KMS-11 (cell line): Measurements from ENCODE around the gene KCNA1.
"Not testable (repeated sequence)": the region's sequence is repeated elsewhere in the genome, so short reads cannot be mapped to it uniquely, and the experiment has no call there.

ENCODE experiments used
- H2AFZ ChIP-seq: fragments of 200-600 bp; sonication (generic); 2 replicates; pipeline ENCODE4 v1.6.1; 2016; ENCODE audit warnings: antibody characterized with exemption, mixed run types, low read depth
- H3K27ac ChIP-seq: fragments of 200-600 bp; sonication (generic); 2 replicates; pipeline ENCODE4 v1.6.1; 2016; ENCODE audit warnings: mild to moderate bottlenecking, mixed run types
- H3K27me3 ChIP-seq: fragments of 200-600 bp; sonication (generic); 2 replicates; pipeline ENCODE4 v1.6.1; 2017; ENCODE audit warnings: mild to moderate bottlenecking, low read depth, mixed run types, moderate library complexity; ENCODE audit not compliant: insufficient read depth
- H3K36me3 ChIP-seq: fragments of 200-600 bp; sonication (generic); 2 replicates; pipeline ENCODE4 v1.6.1; 2017; ENCODE audit warnings: mild to moderate bottlenecking, mixed run types; ENCODE audit not compliant: insufficient read depth
- H3K4me1 ChIP-seq: fragments of 200-600 bp; sonication (generic); 2 replicates; pipeline ENCODE4 v1.6.1; 2016; ENCODE audit warnings: mild to moderate bottlenecking, low read depth, mixed run types; ENCODE audit not compliant: poor library complexity, severe bottlenecking
- H3K4me2 ChIP-seq: fragments of 200-600 bp; sonication (generic); 2 replicates; pipeline ENCODE4 v1.7.0; 2016; ENCODE audit warnings: mild to moderate bottlenecking, mixed run types
- H3K4me3 ChIP-seq: fragments of 200-600 bp; sonication (generic); IDR thresholded peaks from 2 replicates; pipeline ENCODE4 v1.6.1; 2017; ENCODE audit warnings: low read depth, low read length, mixed read lengths; ENCODE audit not compliant: insufficient read depth
- H3K79me2 ChIP-seq: fragments of 200-600 bp; sonication (generic); 2 replicates; pipeline ENCODE4 v1.6.1; 2016; ENCODE audit warnings: low read depth, mixed run types; ENCODE audit not compliant: insufficient read depth
- H3K9ac ChIP-seq: fragments of 200-600 bp; sonication (generic); 2 replicates; pipeline ENCODE4 v1.6.1; 2016; ENCODE audit warnings: mild to moderate bottlenecking, mixed run types
- H4K20me1 ChIP-seq: fragments of 200-600 bp; sonication (generic); 2 replicates; pipeline ENCODE4 v1.6.1; 2016; ENCODE audit warnings: mild to moderate bottlenecking, mixed run types; ENCODE audit not compliant: insufficient read depth
- TF ChIP-seq, protein P1 (sequence below): fragments of 200-600 bp; sonication (generic); conservative IDR thresholded peaks from 2 replicates; pipeline ENCODE4 v1.6.1; 2017; ENCODE audit warnings: low read depth, mild to moderate bottlenecking, antibody characterized with exemption, low read length, moderate library complexity, mixed read lengths

The KCNA1 gene

DNA sequence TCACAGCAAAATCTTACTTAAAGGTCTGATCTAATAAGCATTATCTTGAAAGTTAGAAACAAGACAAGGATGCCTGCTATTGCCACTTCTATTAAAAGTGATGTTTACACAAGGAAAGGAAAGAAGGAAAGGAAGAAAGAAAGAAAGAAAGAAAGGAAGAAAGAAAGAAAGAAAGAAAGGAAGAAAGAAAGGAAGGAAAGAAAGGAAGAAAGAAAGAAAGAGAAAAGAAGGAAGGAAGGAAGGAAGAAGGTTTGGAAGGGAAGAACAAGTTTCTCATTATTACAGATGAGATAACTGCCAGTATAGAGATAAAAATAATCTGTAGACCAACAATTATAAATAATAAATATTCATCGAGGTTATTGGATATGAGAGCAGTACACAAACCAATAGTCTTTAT lies 35.8 kb upstream of the KCNA1 start:
- Histone ChIP-seq H2AFZ (no peak overlapping the region), H3K79me2 (no peaks in the 10 kb centered on the region), H4K20me1 (no peaks in the 10 kb centered on the region), H3K27me3 (no peaks in the 10 kb centered on the region), H3K27ac (no peak overlapping the region), H3K4me3 (no peak overlapping the region), H3K4me2 (no peak overlapping the region), H3K9ac (no peak overlapping the region), H3K4me1 (no peaks in the 10 kb centered on the region), H3K36me3 (no peaks in the 10 kb centered on the region)
- TF ChIP-seq, protein P1, sequence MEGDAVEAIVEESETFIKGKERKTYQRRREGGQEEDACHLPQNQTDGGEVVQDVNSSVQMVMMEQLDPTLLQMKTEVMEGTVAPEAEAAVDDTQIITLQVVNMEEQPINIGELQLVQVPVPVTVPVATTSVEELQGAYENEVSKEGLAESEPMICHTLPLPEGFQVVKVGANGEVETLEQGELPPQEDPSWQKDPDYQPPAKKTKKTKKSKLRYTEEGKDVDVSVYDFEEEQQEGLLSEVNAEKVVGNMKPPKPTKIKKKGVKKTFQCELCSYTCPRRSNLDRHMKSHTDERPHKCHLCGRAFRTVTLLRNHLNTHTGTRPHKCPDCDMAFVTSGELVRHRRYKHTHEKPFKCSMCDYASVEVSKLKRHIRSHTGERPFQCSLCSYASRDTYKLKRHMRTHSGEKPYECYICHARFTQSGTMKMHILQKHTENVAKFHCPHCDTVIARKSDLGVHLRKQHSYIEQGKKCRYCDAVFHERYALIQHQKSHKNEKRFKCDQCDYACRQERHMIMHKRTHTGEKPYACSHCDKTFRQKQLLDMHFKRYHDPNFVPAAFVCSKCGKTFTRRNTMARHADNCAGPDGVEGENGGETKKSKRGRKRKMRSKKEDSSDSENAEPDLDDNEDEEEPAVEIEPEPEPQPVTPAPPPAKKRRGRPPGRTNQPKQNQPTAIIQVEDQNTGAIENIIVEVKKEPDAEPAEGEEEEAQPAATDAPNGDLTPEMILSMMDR, result no peak

- TF ChIP-seq, protein P1, result no peak
- H2AFZ ChIP-seq, result no peak overlapping the region
- no peaks in the 10 kb centered on the region for H4K20me1 ChIP-seq
These were observed 35.0 kb upstream of the KCNA1 start for GRCh38 chr12:4874671-4875070.

GRCh38 chr12:4879481-4879880 lies 30.2 kb upstream of the KCNA1 start:
- not testable (repeated sequence) for H3K27ac ChIP-seq, H3K36me3 ChIP-seq, H4K20me1 ChIP-seq, H3K9ac ChIP-seq, H3K4me2 ChIP-seq, H3K4me1 ChIP-seq, H3K27me3 ChIP-seq, H3K79me2 ChIP-seq, H2AFZ ChIP-seq, H3K4me3 ChIP-seq

More at GRCh38 chr12:4874671-4875070, 35.0 kb upstream of the KCNA1 start:
- Histone ChIP-seq H3K4me3 (no peak overlapping the region), H3K36me3 (no peaks in the 10 kb centered on the region), H3K79me2 (no peaks in the 10 kb centered on the region), H3K4me1 (no peaks in the 10 kb centered on the region), H3K4me2 (no peak overlapping the region), H3K9ac (no peak overlapping the region), H3K27ac (no peak overlapping the region), H3K27me3 (no peaks in the 10 kb centered on the region)

GRCh38 chr12:4881266-4882064 lies 28.2 kb upstream of the KCNA1 start:
- H2AFZ ChIP-seq, result no peak overlapping the region
- TF ChIP-seq, protein P1, result no peak
- H3K79me2 ChIP-seq, result no peaks in the 10 kb centered on the region
- H3K27me3 ChIP-seq, result no peaks in the 10 kb centered on the region
- no peak overlapping the region for H3K4me2 ChIP-seq
- H3K36me3 ChIP-seq, result no peaks in the 10 kb centered on the region
- no peaks in the 10 kb centered on the region for H3K4me1 ChIP-seq
- H3K4me3 ChIP-seq, result no peak overlapping the region
- no peaks in the 10 kb centered on the region for H4K20me1 ChIP-seq
- no peak overlapping the region for H3K9ac ChIP-seq
- H3K27ac ChIP-seq, result no peak overlapping the region

DNA sequence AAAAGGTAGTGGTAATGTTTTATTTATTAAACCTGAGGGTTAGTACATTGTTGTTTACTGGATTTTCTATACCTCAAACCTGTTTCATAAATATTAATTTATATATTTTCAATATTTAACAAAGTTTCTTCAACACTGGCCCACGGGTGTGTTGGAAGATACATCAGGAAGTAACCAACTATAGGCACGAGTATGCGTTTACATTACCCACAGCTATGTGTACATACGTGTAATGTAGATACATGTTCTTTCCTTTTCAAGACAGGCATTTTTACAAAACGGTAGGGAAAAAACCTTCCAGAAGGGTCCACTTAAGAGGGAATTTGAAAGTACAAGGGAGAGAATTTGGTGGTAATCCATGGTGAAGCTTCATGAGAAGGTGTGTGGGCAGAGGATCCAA lies 17.8 kb upstream of the KCNA1 start:
- H3K36me3 ChIP-seq, result no peaks in the 10 kb centered on the region
- no peak overlapping the region for H3K4me3 ChIP-seq
- H3K27ac ChIP-seq, result no peak overlapping the region
- no peak overlapping the region for H3K9ac ChIP-seq
- H3K4me1 ChIP-seq, result no peaks in the 10 kb centered on the region
- no peak overlapping the region for H2AFZ ChIP-seq
- TF ChIP-seq, protein P1, result no peak
- no peak overlapping the region for H3K4me2 ChIP-seq
- H4K20me1 ChIP-seq, result no peaks in the 10 kb centered on the region
- H3K79me2 ChIP-seq, result no peaks in the 10 kb centered on the region
- no peaks in the 10 kb centered on the region for H3K27me3 ChIP-seq
